Ishikawa (cell line): ENCODE measurements around the gene PLCB1.

Experiments
- CEBPB ChIP-seq: IDR thresholded peaks from 2 replicates; pipeline ENCODE4 v1.6.1; 2012
- CREB1 ChIP-seq: IDR thresholded peaks from 2 replicates; pipeline ENCODE4 v1.6.1; 2012; ENCODE audit warnings: low read depth
- EGR1 ChIP-seq: IDR thresholded peaks from 2 replicates; pipeline ENCODE4 v1.6.1; 2012
- EP300 ChIP-seq: IDR thresholded peaks from 2 replicates; pipeline ENCODE4 v1.6.1; 2012; ENCODE audit warnings: borderline replicate concordance
- NFIC ChIP-seq: IDR thresholded peaks from 2 replicates; pipeline ENCODE4 v1.6.1; 2012
- RAD21 ChIP-seq: IDR thresholded peaks from 2 replicates; pipeline ENCODE4 v1.6.1; 2012; ENCODE audit warnings: low read depth
- REST ChIP-seq: IDR thresholded peaks from 2 replicates; pipeline ENCODE4 v1.6.1; 2012; ENCODE audit warnings: low read depth, mild to moderate bottlenecking
- TAF1 ChIP-seq: IDR thresholded peaks from 2 replicates; pipeline ENCODE4 v1.6.1; 2012; ENCODE audit warnings: low read depth, mild to moderate bottlenecking
- TEAD4 ChIP-seq: IDR thresholded peaks from 2 replicates; pipeline ENCODE4 v1.6.1; 2012
- YY1 ChIP-seq: IDR thresholded peaks from 2 replicates; pipeline ENCODE4 v1.6.1; 2012; ENCODE audit warnings: low read depth
- ZBTB7A ChIP-seq: IDR thresholded peaks from 2 replicates; pipeline ENCODE4 v1.6.1; 2012; ENCODE audit warnings: low read depth
- TF ChIP-seq, protein P1 (sequence below): IDR thresholded peaks from 2 replicates; pipeline ENCODE4 v1.6.1; 2012

DNA sequence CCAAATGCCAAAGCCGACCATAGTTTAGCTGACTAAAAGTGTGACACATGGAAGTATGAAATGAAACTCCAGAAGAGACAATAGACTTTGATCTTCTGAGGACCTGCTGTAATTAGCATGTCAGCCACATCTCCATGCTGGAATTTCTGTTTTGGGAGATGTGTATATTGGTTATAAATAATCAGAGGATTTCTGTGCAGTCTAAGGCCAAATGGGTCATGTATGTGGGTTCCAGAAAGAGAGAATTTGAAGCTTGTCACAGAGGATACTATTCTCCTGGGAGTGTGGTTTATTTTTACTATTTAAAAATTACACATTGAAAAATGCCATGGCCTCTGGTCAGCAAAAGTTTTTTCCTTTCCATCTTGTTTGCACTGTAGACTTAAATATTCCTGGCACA lies 531.4 kb downstream of the PLCB1 start:
- TF ChIP-seq CREB1 (no peak), YY1 (no peak), EGR1 (no peak), TEAD4 (no peak), EP300 (no peak), TAF1 (no peak), RAD21 (no peak), REST (no peak), CEBPB (no peak), NFIC (no peak), ZBTB7A (no peak)
- TF ChIP-seq, protein P1, sequence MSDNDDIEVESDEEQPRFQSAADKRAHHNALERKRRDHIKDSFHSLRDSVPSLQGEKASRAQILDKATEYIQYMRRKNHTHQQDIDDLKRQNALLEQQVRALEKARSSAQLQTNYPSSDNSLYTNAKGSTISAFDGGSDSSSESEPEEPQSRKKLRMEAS = no peak
